DOHH2 (cell line): ENCODE data around the gene SEMA3D.

Experiments used
- CTCF ChIP-seq: fragments of 200-600 bp; sonication (generic); IDR thresholded peaks from one replicate; pipeline ENCODE4 v1.5.1; 2014; ENCODE audit warnings: antibody characterized with exemption, mild to moderate bottlenecking, low read depth, low read length; ENCODE audit not compliant: poor library complexity, severe bottlenecking
- EZH2phosphoT487 ChIP-seq: fragments of 200-600 bp; sonication (generic); IDR thresholded peaks from 2 replicates; pipeline ENCODE4 v1.6.1; 2017; ENCODE audit warnings: borderline replicate concordance, mild to moderate bottlenecking, antibody characterized with exemption, low read length, moderate library complexity, mixed read lengths

GRCh38 chr7:85081392-85081791, 105.5 kb downstream of the SEMA3D start:
- TF ChIP-seq CTCF (no peak), EZH2phosphoT487 (no peak)
